Ovary (tissue), 9 donors: ENCODE results near the gene MRPL9. TPM values are rescaled to one million over a fixed set of nuclear protein-coding genes. Genes with fewer than 3 reads are reported as not detected.

ENCODE experiments used
- DNase-seq, 5 donors: peaks; one replicate each; pipeline ENCODE4 v3.0.0-alpha.2; 2019 to 2020
- H3K27ac ChIP-seq, 2 donors: fragments of 200-600 bp; one replicate each; pipeline versions ENCODE4 v1.5.1 to v1.8.0; 2019 to 2022
- H3K27me3 ChIP-seq: fragments of 200-600 bp; one replicate; pipeline ENCODE4 v1.8.0; 2022
- H3K36me3 ChIP-seq: fragments of 200-600 bp; sonication (generic); one replicate; pipeline ENCODE4 v1.5.1; 2019
- H3K4me1 ChIP-seq: one replicate; pipeline ENCODE4 v1.8.1; 2013; ENCODE audit warnings: mild to moderate bottlenecking, moderate library complexity; ENCODE audit not compliant: insufficient read depth
- H3K4me3 ChIP-seq: fragments of 200-600 bp; sonication (generic); one replicate; pipeline ENCODE4 v1.5.1; 2017
- H3K9me3 ChIP-seq, 2 donors: fragments of 200-600 bp in 1 of 2; sonication (generic) in 1 of 2; one replicate each; pipeline versions ENCODE4 v1.5.1 to v1.8.1; 2013 to 2019; ENCODE audit warnings: mild to moderate bottlenecking in 1 of 2, moderate library complexity in 1 of 2
- CTCF ChIP-seq, 3 donors: fragments of 450-650 bp in 2 of 3; fragments of 200-600 bp in 1 of 3; IDR thresholded peaks; one replicate each; pipeline versions ENCODE4 v1.5.1 to v1.8.0; 2016 to 2022; ENCODE audit warnings: antibody characterized with exemption in 3 of 3, mild to moderate bottlenecking in 1 of 3
- EP300 ChIP-seq: sonication (generic); formaldehyde crosslinking; IDR thresholded peaks from one replicate; pipeline ENCODE4 v1.6.1; 2017; ENCODE audit warnings: antibody characterized with exemption
- POLR2A ChIP-seq: fragments of 450-650 bp; IDR thresholded peaks from one replicate; pipeline ENCODE4 v1.6.1; 2017; ENCODE audit warnings: antibody characterized with exemption, mild to moderate bottlenecking, moderate library complexity
- WGBS, 3 donors: extraction: QIAGEN DNeasy Blood & Tissue Kit in 1 of 3; methylation state at CpG; one replicate each; pipeline versions ENCODE4 v1.1.5 to v1.1.7; 2013 to 2017; 5-methylcytosine and 5-hydroxymethylcytosine counted together
- intact Hi-C, 4 donors: fragments of 100-400 bp; cut with DNase I; formaldehyde crosslinking; loops; one replicate each; pipeline versions ENCODE4 v1.11.0 to v1.15.1; 2022 to 2023
- polyA plus RNA-seq, 2 donors: library from polyadenylated mRNA; stranded (reverse); fragments of 200-250 nt in 1 of 2; fragments of 350-450 nt in 1 of 2; fragmentation: Illumina TruSeq in 1 of 2; extraction: RNeasy Lipid Tissue Mini Kit (QIAGEN cat#74804) in 1 of 2; gene quantifications; one replicate each; pipeline ENCODE4 v1.2.3, GENCODE V29; 2013 to 2014
- total RNA-seq, 7 donors: library from RNA; depleted of rRNA in 2 of 7; stranded (reverse); fragments of >200 nt in 2 of 7; fragmentation: NEBNext Ultra II Directional in 3 of 7; extraction: Animal tissue kit (Norgen Biotek cat#: 25700) in 3 of 7; gene quantifications; one replicate each; pipeline versions ENCODE4 v1.1.0 to v1.2.4, GENCODE V29; 2016 to 2023
- donor health status: DM: no; HTN: no; CAD: no; lungs with moderate emphysema.
- donor health status: DM: no; HTN: no; CAD: no.
- donor health status: Bipolar disorder and iron deficiency.
- donor health status: DM: yes; HTN: yes; CAD: no.
- donor health status: DM: no; HTN: no; CAD: no.
- donor health status: DM: yes; HTN: yes; CAD: no.

The MRPL9 gene
- total and polyA plus RNA-seq, 9 donors = 40.2 to 86.8 (median 55.4) TPM

- H3K4me3 ChIP-seq = no peak overlapping the region
- 46 to 63% (median 50%) methylated on average over 8 of the region's 8 CpGs for WGBS, 3 donors
- no peaks in the 10 kb centered on the region for H3K9me3 ChIP-seq
- no peak overlapping the region for H3K27ac ChIP-seq
- no peaks in the 10 kb centered on the region for H3K36me3 ChIP-seq
- TF ChIP-seq CTCF (IDR thresholded peaks at IDR 0.05) (no peak), POLR2A (no peak), EP300 (no peak)
- no peaks in the 10 kb centered on the region for H3K4me1 ChIP-seq
- no peak for DNase-seq
- intact Hi-C loops = no loop called here
- no peaks in the 10 kb centered on the region for H3K27me3 ChIP-seq
Measured at GRCh38 chr1:151800830-151801229, 37.5 kb upstream of the MRPL9 start.

GRCh38 chr1:151799179-151800022, 36.1 kb upstream of the MRPL9 start:
- Histone ChIP-seq H3K27ac (no peak overlapping the region), H3K4me3 (no peak overlapping the region), H3K36me3 (no peaks in the 10 kb centered on the region), H3K4me1 (no peaks in the 10 kb centered on the region), H3K27me3 (no peaks in the 10 kb centered on the region), H3K9me3 (no peaks in the 10 kb centered on the region)
- WGBS, 3 donors = 22 to 42% (median 29%) methylated on average over 9 of the region's 9 CpGs
- intact Hi-C loops = no loop called here
- no peak for DNase-seq
- no peak for TF ChIP-seq EP300
- no peak for TF ChIP-seq CTCF (IDR thresholded peaks at IDR 0.05)
- TF ChIP-seq POLR2A = no peak

GRCh38 chr1:151798571-151798970, 35.3 kb upstream of the MRPL9 start:
- no peak for DNase-seq
- Histone ChIP-seq H3K9me3 (no peaks in the 10 kb centered on the region), H3K4me1 (no peaks in the 10 kb centered on the region), H3K27ac (no peak overlapping the region), H3K36me3 (no peaks in the 10 kb centered on the region), H3K27me3 (no peaks in the 10 kb centered on the region), H3K4me3 (no peak overlapping the region)
- intact Hi-C loops = no loop called here
- no peak for TF ChIP-seq POLR2A
- 78 to 85% (median 85%) methylated on average over 5 of the region's 5 CpGs for WGBS, 3 donors

- Histone ChIP-seq H3K27ac (no peak overlapping the region), H3K9me3 (no peaks in the 10 kb centered on the region), H3K4me1 (peaks cover 6% of the 10 kb centered on the region), H3K27me3 (no peaks in the 10 kb centered on the region), H3K4me3 (peak overlapping the region; percentile 55), H3K36me3 (no peaks in the 10 kb centered on the region)
- DNase-seq = peak in 1 of 5 donors; percentile 40
- intact Hi-C loops = no loop called here
- TF ChIP-seq CTCF (IDR thresholded peaks at IDR 0.05) (no peak), EP300 (no peak), POLR2A (no peak)
- WGBS, 3 donors = 1 to 2% (median 2%) methylated on average over 46 to 52 of the region's 52 CpGs
Measured at GRCh38 chr1:151790940-151791651, 27.8 kb upstream of the MRPL9 start.
